ENCODE measurements around the gene HSDL2. TPM values are rescaled to one million over a fixed set of nuclear protein-coding genes. Genes with fewer than 3 reads are reported as not detected.

Gene HSDL2
- total and polyA plus RNA-seq, 10 of the 15 experiments (the other 5 are each of a cell fraction or from before 2014, with no cell fraction given) = 20.9 to 46.1 (median 27.0) TPM

GRCh38 chr9:112443200-112443599 lies 63.3 kb downstream of the HSDL2 start:
- Histone ChIP-seq H3K4me2 (ENCODE audit: control insufficient read depth, insufficient read depth) (no peak overlapping the region), H4K20me1 (ENCODE audit: control insufficient read depth, insufficient read depth) (no peaks in the 10 kb centered on the region), H3K9ac (ENCODE audit: control insufficient read depth, insufficient read depth, low read length) (no peak overlapping the region), H2AFZ (ENCODE audit: control insufficient read depth, low read depth, low read length) (no peak overlapping the region), H3K27me3 (replicated peaks in 1 of 2; ENCODE audit: control insufficient read depth in 2 of 2, insufficient read depth in 2 of 2, low read length in 1 of 2) (no peaks in the 10 kb centered on the region), H3K9me3 (replicated peaks; ENCODE audit: control insufficient read depth, insufficient read depth, low read length) (no peaks in the 10 kb centered on the region), H3K27ac (ENCODE audit: control insufficient read depth, insufficient read depth) (no peak overlapping the region), H3K4me1 (ENCODE audit: control insufficient read depth, insufficient read depth, low read length) (peaks cover 4% of the 10 kb centered on the region; the same call in 1 of the 2 replicates), H3K4me3 (no peak overlapping the region), H3K79me2 (ENCODE audit: control insufficient read depth, insufficient read depth, low read length) (no peaks in the 10 kb centered on the region), H3K36me3 (ENCODE audit: control insufficient read depth in 2 of 2, insufficient read depth in 2 of 2, low read length in 1 of 2) (no peaks in the 10 kb centered on the region; a peak in 1 of 4 replicates)
- ChIA-PET CTCF (interaction anchor here (0.6 to 3.6 kb wide), 30 partner anchors 10 to 1820 kb away, joined by 3 to 30 read pairs (median 4); partner anchors contain the start of genes HSDL2 and INIP), RAD21 (ENCODE audit: unreplicated experiment) (interaction anchor here (0.7 to 3.0 kb wide), 4 partner anchors 41 to 377 kb away, joined by 3 to 15 read pairs (median 7); partner anchors contain the start of gene INIP), POLR2A (no interaction called here), SMC1A (ENCODE audit: uncharacterized antibody, unreplicated experiment) (interaction anchor here (0.7 to 2.6 kb wide), 10 partner anchors 8 to 380 kb away, joined by 3 to 14 read pairs (median 5); partner anchors contain the start of gene INIP)
- in situ Hi-C loops (cut with MboI) = loop anchor here (5.0 kb wide), 1 partner anchor 354 kb away; no protein-coding TSS in a partner anchor
- peak; percentile 61 for ATAC-seq
- no peak for FAIRE-seq
- no TSS peak for BruUV-seq (replicated peaks)
- intact Hi-C loops (cut with micrococcal nuclease; ENCODE audit: unreplicated experiment) = loop anchor here (1.0 to 10.0 kb wide), 6 partner anchors 222 to 462 kb away; partner anchors contain the start of gene INIP
- TF ChIP-seq SMC3 (IDR thresholded peaks at IDR 0.05; ENCODE audit: borderline replicate concordance, low read length) (peak; percentile 74; the same call in 1 of the 2 replicates), CTCF (IDR thresholded peaks at IDR 0.05 in 2 of 3, conservative IDR thresholded peaks at IDR 0.05 in 1 of 3; ENCODE audit: control insufficient read depth in 2 of 3, extremely low read depth in 1 of 3, insufficient read depth in 1 of 3, low read depth in 3 of 3, low read length in 3 of 3) (peak; percentile 57 to 58 (median 58)), RAD21 (IDR thresholded peaks at IDR 0.05; ENCODE audit: insufficient read depth, low read depth, low read length) (peak; percentile 55), MEF2B (IDR thresholded peaks at IDR 0.05; ENCODE audit: partially characterized antibody, poor library complexity, severe bottlenecking) (no peak)
- DNase-seq (ENCODE audit: low read depth, low spot score) = no peak
